CD4-positive, alpha-beta T cell (primary cell): ENCODE results near the gene PAN2. TPM values are rescaled to one million over a fixed set of nuclear protein-coding genes. Genes with fewer than 3 reads are reported as not detected.

Experiments
- ATAC-seq: fragments of 200-7000 bp; cut with Tn5 transposase; one replicate; pipeline ENCODE4 v1.10.0; 2022; ENCODE audit warnings: mild to moderate bottlenecking; ENCODE audit not compliant: poor library complexity
- CTCF ChIA-PET: fragments of 350-600 bp; sonication (Branson Sonifier 250); formaldehyde crosslinking; loops from one replicate; lab custom pipeline; 2021; ENCODE audit warnings: antibody characterized with exemption, inconsistent platforms; lab: Charles Lee
- POLR2A ChIA-PET: fragments of 350-600 bp; sonication (Branson Sonifier 250); formaldehyde crosslinking; loops from one replicate; lab custom pipeline; 2021; ENCODE audit warnings: antibody characterized with exemption, inconsistent platforms; lab: Charles Lee
- DNase-seq, 14 experiments: peaks; one replicate each; pipeline ENCODE4 v3.0.0-alpha.2; 2013 to 2020; ENCODE audit warnings: mixed read lengths in 2 of 14
- H3K27ac ChIP-seq, 2 donors: one replicate each; pipeline versions ENCODE4 v1.5.1 to v1.7.0; 2013; ENCODE audit warnings: low read length in 2 of 2, low read depth in 1 of 2, mild to moderate bottlenecking in 1 of 2
- H3K27me3 ChIP-seq, 2 experiments: 1 replicate in 1 of 2; 2 replicates in 1 of 2; pipeline versions ENCODE4 v1.6.1 to v1.7.0; 2013; ENCODE audit warnings: low read length in 2 of 2, control low read depth in 1 of 2, mild to moderate bottlenecking in 1 of 2, moderate library complexity in 1 of 2; ENCODE audit not compliant: insufficient read depth in 2 of 2, control insufficient read depth in 1 of 2
- H3K36me3 ChIP-seq: one replicate; pipeline ENCODE4 v1.6.1; 2013; ENCODE audit warnings: low read length, control low read depth; ENCODE audit not compliant: insufficient read depth
- H3K4me1 ChIP-seq: one replicate; pipeline ENCODE4 v1.6.1; 2013; ENCODE audit warnings: low read length, control low read depth; ENCODE audit not compliant: insufficient read depth
- H3K4me3 ChIP-seq: one replicate; pipeline ENCODE4 v1.5.1; 2013; ENCODE audit warnings: mild to moderate bottlenecking, low read length, moderate library complexity
- H3K9me3 ChIP-seq, 2 experiments: 1 replicate in 1 of 2; 2 replicates in 1 of 2; pipeline versions ENCODE4 v1.6.1 to v1.7.0; 2013; ENCODE audit warnings: low read length in 2 of 2, mild to moderate bottlenecking in 2 of 2, control low read depth in 1 of 2, moderate library complexity in 1 of 2; ENCODE audit not compliant: control insufficient read depth in 1 of 2, insufficient read depth in 1 of 2
- H3K27ac Mint-ChIP-seq: one replicate; pipeline ENCODE4 v1.8.0; 2020; ENCODE audit warnings: mixed read lengths
- H3K27me3 Mint-ChIP-seq: one replicate; pipeline ENCODE4 v1.8.0; 2021; ENCODE audit warnings: mixed read lengths
- H3K36me3 Mint-ChIP-seq: one replicate; pipeline ENCODE4 v1.8.0; 2021; ENCODE audit warnings: low read depth, mixed read lengths
- H3K4me1 Mint-ChIP-seq: one replicate; pipeline ENCODE4 v1.8.0; 2021; ENCODE audit warnings: low read depth, mixed read lengths
- H3K4me3 Mint-ChIP-seq: one replicate; pipeline ENCODE4 v1.8.0; 2020; ENCODE audit warnings: mild to moderate bottlenecking, mixed read lengths
- H3K9me3 Mint-ChIP-seq: one replicate; pipeline ENCODE4 v1.8.0; 2020; ENCODE audit warnings: mixed read lengths
- CTCF ChIP-seq: fragments of 200-600 bp; IDR thresholded peaks from one replicate; pipeline ENCODE4 v1.8.0; 2022; ENCODE audit warnings: antibody characterized with exemption, mild to moderate bottlenecking
- intact Hi-C, 2 experiments: fragments of 100-400 bp; cut with DNase I in 1 of 2; cut with micrococcal nuclease in 1 of 2; formaldehyde crosslinking; loops; one replicate each; pipeline versions ENCODE4 v1.15.1 to v1.9.0; 2023 to 2025; cut with DNase I, micrococcal nuclease
- total RNA-seq, 174 experiments: library from RNA in 2 of 174; stranded (reverse) in 2 of 174; gene quantifications; one replicate each; pipeline ENCODE4 v1.2.3 and lab custom pipeline; 2021 to 2026

The PAN2 gene
- total RNA-seq, 2 experiments from 2014 or later: 104 to 107 TPM

DNA sequence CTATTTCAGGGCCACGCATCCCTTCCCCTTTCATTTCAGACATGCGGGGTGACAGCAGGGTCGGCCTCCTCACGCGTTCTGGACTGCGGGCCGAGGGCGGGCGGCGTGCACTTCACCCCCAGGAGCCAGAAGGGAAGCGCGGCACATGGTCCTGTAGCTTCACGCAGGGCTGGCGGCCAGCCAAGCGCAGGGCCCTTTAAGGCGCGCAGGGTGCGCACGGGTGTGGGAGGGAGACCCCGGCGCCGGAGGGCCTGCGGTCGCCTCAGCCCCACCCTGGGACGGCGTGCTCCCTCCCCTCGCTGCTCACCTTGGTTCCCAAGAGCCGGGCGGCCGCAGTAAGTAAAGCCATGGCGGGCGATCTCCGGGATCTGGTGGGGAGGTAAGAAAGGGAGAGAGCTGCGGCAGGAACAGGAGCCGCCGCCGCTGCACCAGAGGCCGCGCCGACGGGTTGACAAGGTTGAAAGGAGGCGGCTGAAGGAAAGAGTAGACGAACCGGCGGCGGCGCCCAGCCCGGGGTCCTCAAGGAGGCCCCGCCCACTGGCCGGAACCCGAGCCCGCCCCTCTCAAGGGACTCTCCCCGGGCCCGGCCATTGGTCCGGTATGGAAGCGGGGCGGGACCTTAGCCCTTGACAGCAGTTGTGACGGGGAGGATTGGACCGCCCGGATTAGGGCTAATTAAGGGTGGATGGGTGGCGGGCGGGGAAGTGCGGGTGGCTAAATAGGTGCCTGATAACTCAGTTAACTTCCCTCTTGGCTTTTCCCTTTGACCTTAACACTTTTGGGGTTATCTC, 33.8 kb downstream of the PAN2 start, which contains the start of gene CS:
Gene CS (minus strand): TSS at position 478 of the 791 bp plus-strand sequence. CDS start 129 bp downstream, at position 349.
- H3K27ac Mint-ChIP-seq: peak within 1 kb of the TSS; percentile 97
- DNase-seq: peak; percentile 95 to 99 (median 98)
- peak within 1 kb of the TSS; percentile 72 for H3K4me3 ChIP-seq
- ATAC-seq: peak; percentile 91
- H3K27me3 Mint-ChIP-seq: no peaks in the 10 kb centered on the region
- H3K36me3 Mint-ChIP-seq: peaks cover 51% of the 10 kb centered on the region
- H3K9me3 ChIP-seq: no peaks in the 10 kb centered on the region
- intact Hi-C loops: loop anchor here (1.0 to 2.0 kb wide), 7 partner anchors 33 to 173 kb away; partner anchors contain the start of genes COQ10A (in 2 of the 2), ANKRD52 (in 1 of the 2) and STAT2 (in 1 of the 2)
- H3K27me3 ChIP-seq: no peaks in the 10 kb centered on the region
- peak within 1 kb of the TSS; percentile 98 for H3K4me3 Mint-ChIP-seq
- H3K9me3 Mint-ChIP-seq: no peaks in the 10 kb centered on the region
- peaks cover 56% of the 10 kb centered on the region for H3K4me1 ChIP-seq
- TF ChIP-seq CTCF: no peak
- peaks cover 68% of the 10 kb centered on the region for H3K4me1 Mint-ChIP-seq
- peaks cover 19% of the 10 kb centered on the region for H3K36me3 ChIP-seq
- H3K27ac ChIP-seq: peak within 1 kb of the TSS; percentile 91 to 96
- ChIA-PET POLR2A (interaction anchor here (0.6 to 3.6 kb wide), 18 partner anchors 9 to 483 kb away, joined by 3 to 31 read pairs (median 4); partner anchors contain the start of genes ANKRD52, CNPY2, COQ10A and ORMDL2), CTCF (interaction anchor here (0.6 to 4.5 kb wide), 10 partner anchors 9 to 260 kb away, joined by 3 to 20 read pairs (median 3); partner anchors contain the start of genes ANKRD52, CNPY2, SMARCC2 and ZC3H10)

DNA sequence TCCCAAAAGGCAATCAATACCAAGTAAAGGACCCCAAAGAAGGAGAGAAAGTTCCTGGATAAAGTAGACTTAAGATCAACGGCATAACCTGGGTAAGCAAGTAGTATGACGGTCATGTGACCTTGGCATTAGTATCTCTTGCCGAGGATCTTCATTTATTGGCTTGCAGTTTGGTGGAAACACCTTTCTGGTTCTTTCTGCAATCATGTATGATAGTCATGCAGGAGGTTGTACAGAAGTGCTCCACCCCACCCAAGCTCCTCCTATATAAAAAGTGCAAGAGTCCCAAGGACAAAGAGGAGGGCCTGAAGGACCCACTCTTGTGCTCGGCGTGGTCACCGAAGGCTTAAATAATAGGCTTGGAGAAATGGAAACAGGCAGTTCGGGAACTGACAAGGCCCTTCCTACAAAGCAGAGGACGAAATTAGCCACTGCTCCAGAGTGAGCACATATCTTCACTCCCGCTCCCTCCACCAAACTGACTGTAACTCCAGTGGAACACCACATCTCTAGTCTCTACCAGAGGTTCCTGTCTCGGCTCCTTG, 34.4 kb downstream of the PAN2 start:
- Mint-ChIP-seq H3K27ac (peak overlapping the region; percentile 97), H3K27me3 (no peaks in the 10 kb centered on the region), H3K4me3 (peak overlapping the region; percentile 98), H3K36me3 (peaks cover 50% of the 10 kb centered on the region), H3K9me3 (no peaks in the 10 kb centered on the region), H3K4me1 (peaks cover 68% of the 10 kb centered on the region)
- no peaks in the 10 kb centered on the region for H3K27me3 ChIP-seq
- ATAC-seq (peak; percentile 27), DNase-seq (peak in 7 of 14 experiments; percentile 3 to 68 (median 20))
- ChIA-PET POLR2A (interaction anchor here (0.6 to 3.6 kb wide), 20 partner anchors 8 to 482 kb away, joined by 3 to 31 read pairs (median 4); partner anchors contain the start of genes ANKRD52, CNPY2, COQ10A and ORMDL2), CTCF (interaction anchor here (0.6 to 4.5 kb wide), 8 partner anchors 8 to 259 kb away, joined by 3 to 20 read pairs (median 3); partner anchors contain the start of genes ANKRD52, CNPY2 and SMARCC2)
- H3K36me3 ChIP-seq: peaks cover 16% of the 10 kb centered on the region
- H3K4me1 ChIP-seq: peaks cover 59% of the 10 kb centered on the region
- peak overlapping the region; percentile 91 to 96 for H3K27ac ChIP-seq
- no peak for TF ChIP-seq CTCF
- H3K4me3 ChIP-seq: peak overlapping the region; percentile 72
- no peaks in the 10 kb centered on the region for H3K9me3 ChIP-seq
- intact Hi-C loops: loop anchor here in 1 of 2 experiments (2.0 kb wide), 3 partner anchors 33 to 109 kb away; partner anchors contain the start of genes ANKRD52 and COQ10A

GRCh38 chr12:56298828-56299227, 35.0 kb downstream of the PAN2 start:
- DNase-seq: no peak
- Mint-ChIP-seq H3K27me3 (no peaks in the 10 kb centered on the region), H3K36me3 (peaks cover 53% of the 10 kb centered on the region), H3K27ac (peak overlapping the region; percentile 97), H3K4me1 (peaks cover 72% of the 10 kb centered on the region), H3K9me3 (no peaks in the 10 kb centered on the region), H3K4me3 (peak overlapping the region; percentile 98)
- Histone ChIP-seq H3K4me1 (peaks cover 59% of the 10 kb centered on the region), H3K4me3 (peak overlapping the region; percentile 72), H3K36me3 (peaks cover 17% of the 10 kb centered on the region), H3K27me3 (no peaks in the 10 kb centered on the region), H3K9me3 (no peaks in the 10 kb centered on the region), H3K27ac (peak overlapping the region; percentile 91 to 96)
- intact Hi-C loops: loop anchor here in 1 of 2 experiments (2.0 kb wide), 3 partner anchors 32 to 108 kb away; partner anchors contain the start of genes ANKRD52 and COQ10A
- ChIA-PET CTCF (interaction anchor here (1.0 to 4.5 kb wide), 6 partner anchors 10 to 166 kb away, joined by 3 to 20 read pairs (median 4); partner anchors contain the start of genes ANKRD52, CNPY2 and SMARCC2), POLR2A (interaction anchor here (0.6 to 3.6 kb wide), 15 partner anchors 10 to 482 kb away, joined by 3 to 31 read pairs (median 4); partner anchors contain the start of genes ANKRD52, CNPY2, COQ10A and ORMDL2)
- no peak for ATAC-seq
- TF ChIP-seq CTCF: no peak
